Mesothelial cell of epicardium (in vitro differentiated cells): ENCODE data around the gene HOXD11. TPM values are rescaled to one million over a fixed set of nuclear protein-coding genes. Genes with fewer than 3 reads are reported as not detected.
A peak's percentile ranks its signal among the peaks of the same experiment; 100 is the strongest.

Experiments used
- DNase-seq, 2 experiments: peaks; one replicate each; pipeline ENCODE4 v3.0.0; 2021; ENCODE audit warnings: low spot score in 2 of 2; ENCODE audit not compliant: unreplicated experiment in 2 of 2
- H3K27ac Mint-ChIP-seq: 2 replicates; pipeline ENCODE4 v1.8.0; 2021; ENCODE audit warnings: mixed read lengths
- H3K27me3 Mint-ChIP-seq: 2 replicates; pipeline ENCODE4 v1.8.0; 2021; ENCODE audit warnings: low read depth, mixed read lengths
- H3K36me3 Mint-ChIP-seq: 2 replicates; pipeline ENCODE4 v1.8.0; 2021; ENCODE audit warnings: mixed read lengths
- H3K4me1 Mint-ChIP-seq: 2 replicates; pipeline ENCODE4 v1.8.0; 2021; ENCODE audit warnings: mixed read lengths
- H3K4me3 Mint-ChIP-seq: 2 replicates; pipeline ENCODE4 v1.8.0; 2021; ENCODE audit warnings: mild to moderate bottlenecking, moderate library complexity, mixed read lengths
- H3K9me3 Mint-ChIP-seq: 2 replicates; pipeline ENCODE4 v1.8.0; 2021; ENCODE audit warnings: mixed read lengths
- CTCF ChIP-seq: fragments of 200-600 bp; sonication (generic); IDR thresholded peaks from one replicate; pipeline ENCODE4 v1.5.0; 2021; ENCODE audit warnings: antibody characterized with exemption; ENCODE audit not compliant: unreplicated experiment
- total RNA-seq: library from RNA; stranded (reverse); gene quantifications from 3 replicates; pipeline ENCODE4 v1.2.1, GENCODE V29; 2021

The HOXD11 gene
- total RNA-seq, 1 donor from 2014 or later: 3.0 TPM

GRCh38 chr2:176080540-176081375 lies 26.3 kb upstream of the HOXD11 start:
- Mint-ChIP-seq H3K4me1 (peaks cover 22% of the 10 kb centered on the region), H3K27me3 (peaks cover 96% of the 10 kb centered on the region), H3K4me3 (peak overlapping the region; percentile 44), H3K27ac (no peak overlapping the region), H3K9me3 (no peaks in the 10 kb centered on the region), H3K36me3 (no peaks in the 10 kb centered on the region)
- peak in 1 of 2 experiments; percentile 45 for DNase-seq
- no peak for TF ChIP-seq CTCF

- no peak for TF ChIP-seq CTCF
- Mint-ChIP-seq H3K4me3 (peak overlapping the region; percentile 44), H3K9me3 (no peaks in the 10 kb centered on the region), H3K36me3 (no peaks in the 10 kb centered on the region), H3K27me3 (peaks cover 96% of the 10 kb centered on the region), H3K4me1 (peaks cover 22% of the 10 kb centered on the region), H3K27ac (no peak overlapping the region)
- no peak for DNase-seq
Measured at GRCh38 chr2:176081376-176081836, 25.7 kb upstream of the HOXD11 start.

GRCh38 chr2:176081837-176082524 lies 25.1 kb upstream of the HOXD11 start:
- Mint-ChIP-seq H3K27ac (no peak overlapping the region), H3K9me3 (no peaks in the 10 kb centered on the region), H3K36me3 (no peaks in the 10 kb centered on the region), H3K27me3 (peaks cover 96% of the 10 kb centered on the region), H3K4me1 (peaks cover 22% of the 10 kb centered on the region), H3K4me3 (no peak overlapping the region)
- peak in 1 of 2 experiments; percentile 55 for DNase-seq
- no peak for TF ChIP-seq CTCF

- Mint-ChIP-seq H3K27ac (no peak overlapping the region), H3K4me3 (no peak overlapping the region), H3K27me3 (peaks cover 96% of the 10 kb centered on the region), H3K36me3 (no peaks in the 10 kb centered on the region), H3K4me1 (peaks cover 22% of the 10 kb centered on the region), H3K9me3 (no peaks in the 10 kb centered on the region)
- DNase-seq: no peak
- TF ChIP-seq CTCF: no peak
Measured at GRCh38 chr2:176082525-176082823, 24.6 kb upstream of the HOXD11 start.

- DNase-seq: peak in 1 of 2 experiments; percentile 47
- H3K9me3 Mint-ChIP-seq: no peaks in the 10 kb centered on the region
- no peaks in the 10 kb centered on the region for H3K36me3 Mint-ChIP-seq
- H3K4me3 Mint-ChIP-seq: peak overlapping the region; percentile 3
- peaks cover 98% of the 10 kb centered on the region for H3K27me3 Mint-ChIP-seq
- no peak for TF ChIP-seq CTCF
- no peak overlapping the region for H3K27ac Mint-ChIP-seq
- H3K4me1 Mint-ChIP-seq: peaks cover 22% of the 10 kb centered on the region
Measured at GRCh38 chr2:176082824-176083751, 24.0 kb upstream of the HOXD11 start.
